SU-DHL-6 (cell line): Measurements from ENCODE around the gene DLL1.

Source experiments
- CTCF ChIP-seq: fragments of 200-600 bp; sonication (generic); IDR thresholded peaks from one replicate; pipeline ENCODE4 v1.5.1; 2017; ENCODE audit warnings: antibody characterized with exemption, mild to moderate bottlenecking, low read length, moderate library complexity; ENCODE audit not compliant: insufficient read depth, poor library complexity, severe bottlenecking
- EZH2phosphoT487 ChIP-seq: fragments of 200-600 bp; sonication (generic), shearing (Covaris generic); conservative IDR thresholded peaks from 2 replicates; pipeline ENCODE4 v1.6.1; 2018; ENCODE audit warnings: mild to moderate bottlenecking, antibody characterized with exemption, low read length, moderate library complexity, mixed read lengths

GRCh38 chr6:170292407-170293158 is 1.7 kb upstream of the DLL1 start:
- TF ChIP-seq CTCF, result no peak
- TF ChIP-seq EZH2phosphoT487, result no peak
